ENCODE measurements around the gene CGRRF1.
A peak's percentile ranks its signal among the peaks of the same experiment; 100 is the strongest.

CGRRF1 gene

GRCh38 chr14:54481695-54482094 lies 28.0 kb upstream of the CGRRF1 start:
- H3K4me3 ChIP-seq: no peak overlapping the region
- DNase-seq (ENCODE audit: low spot score): no peak
- TF ChIP-seq, protein P1, sequence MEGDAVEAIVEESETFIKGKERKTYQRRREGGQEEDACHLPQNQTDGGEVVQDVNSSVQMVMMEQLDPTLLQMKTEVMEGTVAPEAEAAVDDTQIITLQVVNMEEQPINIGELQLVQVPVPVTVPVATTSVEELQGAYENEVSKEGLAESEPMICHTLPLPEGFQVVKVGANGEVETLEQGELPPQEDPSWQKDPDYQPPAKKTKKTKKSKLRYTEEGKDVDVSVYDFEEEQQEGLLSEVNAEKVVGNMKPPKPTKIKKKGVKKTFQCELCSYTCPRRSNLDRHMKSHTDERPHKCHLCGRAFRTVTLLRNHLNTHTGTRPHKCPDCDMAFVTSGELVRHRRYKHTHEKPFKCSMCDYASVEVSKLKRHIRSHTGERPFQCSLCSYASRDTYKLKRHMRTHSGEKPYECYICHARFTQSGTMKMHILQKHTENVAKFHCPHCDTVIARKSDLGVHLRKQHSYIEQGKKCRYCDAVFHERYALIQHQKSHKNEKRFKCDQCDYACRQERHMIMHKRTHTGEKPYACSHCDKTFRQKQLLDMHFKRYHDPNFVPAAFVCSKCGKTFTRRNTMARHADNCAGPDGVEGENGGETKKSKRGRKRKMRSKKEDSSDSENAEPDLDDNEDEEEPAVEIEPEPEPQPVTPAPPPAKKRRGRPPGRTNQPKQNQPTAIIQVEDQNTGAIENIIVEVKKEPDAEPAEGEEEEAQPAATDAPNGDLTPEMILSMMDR (IDR thresholded peaks at IDR 0.05): no peak
- no peak overlapping the region for H3K27ac ChIP-seq

DNA sequence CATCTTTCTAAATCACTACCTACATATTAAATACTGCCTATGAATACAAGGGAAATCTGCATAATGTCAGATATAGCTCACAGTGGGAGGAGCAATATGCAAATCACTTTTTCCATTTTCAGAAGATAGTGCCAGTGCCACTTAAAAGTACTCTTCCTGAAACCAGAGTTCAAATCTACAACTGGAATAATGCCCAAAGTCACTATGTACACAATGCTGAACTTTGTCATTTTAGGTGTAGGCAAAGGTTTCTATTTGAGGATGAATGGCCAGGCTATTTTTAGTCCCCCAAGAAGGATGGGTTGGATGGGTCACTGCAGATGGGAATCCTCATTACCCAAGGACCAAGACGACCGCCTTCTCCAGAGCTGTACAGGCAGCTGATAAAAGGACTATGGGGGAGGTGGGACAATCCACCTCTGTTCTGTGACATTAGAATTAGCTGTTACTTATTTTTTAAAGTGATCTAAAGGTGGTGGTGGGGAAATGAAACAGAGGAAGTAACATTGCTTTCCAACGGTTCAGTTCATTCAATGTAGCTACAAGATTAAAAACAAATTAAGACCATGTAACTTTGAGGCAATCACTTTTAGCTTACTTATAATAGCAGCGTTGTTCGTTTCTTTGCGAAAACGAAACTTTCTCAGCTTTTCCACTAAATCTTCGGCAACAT lies 26.5 kb upstream of the CGRRF1 start:
- H3K27ac ChIP-seq: no peak overlapping the region
- TF ChIP-seq, protein P1 (IDR thresholded peaks at IDR 0.05): no peak
- no peak for DNase-seq (ENCODE audit: low spot score)
- no peak overlapping the region for H3K4me3 ChIP-seq

GRCh38 chr14:54483846-54484245 lies 25.9 kb upstream of the CGRRF1 start:
- TF ChIP-seq, protein P1 (IDR thresholded peaks at IDR 0.05): no peak
- no peak for DNase-seq (ENCODE audit: low spot score)
- Histone ChIP-seq H3K4me3 (no peak overlapping the region), H3K27ac (no peak overlapping the region)

- TF ChIP-seq, protein P1 (IDR thresholded peaks at IDR 0.05): no peak
- H3K4me3 ChIP-seq: no peak overlapping the region
- DNase-seq (ENCODE audit: low spot score): no peak
- no peak overlapping the region for H3K27ac ChIP-seq
Observed at GRCh38 chr14:54486685-54487084, 23.0 kb upstream of the CGRRF1 start.

DNA sequence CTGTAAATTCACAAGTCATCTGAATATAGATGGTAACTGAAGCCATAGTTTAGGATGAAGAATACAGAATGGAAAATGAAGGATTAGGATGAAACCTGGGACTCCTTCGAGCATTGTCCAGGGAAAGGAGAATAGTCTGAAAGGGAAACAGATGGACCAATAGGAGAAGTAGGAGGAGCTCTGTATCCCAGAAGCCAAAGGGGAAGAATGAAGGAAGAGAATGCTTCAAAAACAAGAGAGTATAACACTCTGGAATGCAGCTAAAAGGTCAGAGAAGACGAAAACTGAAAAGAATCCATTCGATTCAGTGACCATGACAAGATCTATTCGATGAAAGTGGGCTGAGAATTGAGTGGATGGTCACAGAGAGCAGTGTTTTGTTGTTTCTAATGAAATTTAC lies 21.9 kb upstream of the CGRRF1 start:
- Histone ChIP-seq H3K27ac (peak overlapping the region; percentile 93 to 98), H3K4me3 (peak overlapping the region; percentile 98)
- TF ChIP-seq, protein P1 (IDR thresholded peaks at IDR 0.05): no peak
- DNase-seq (ENCODE audit: low spot score): no peak

- TF ChIP-seq, protein P1 (IDR thresholded peaks at IDR 0.05): no peak
- no peak for DNase-seq (ENCODE audit: low spot score)
- Histone ChIP-seq H3K4me3 (peak overlapping the region; percentile 98), H3K27ac (peak overlapping the region; percentile 93 to 98)
Observed at GRCh38 chr14:54488318-54488645, 21.4 kb upstream of the CGRRF1 start.

- H3K27ac ChIP-seq: peak within 1 kb of the TSS; percentile 93 to 98
- peak; percentile 95 for DNase-seq (ENCODE audit: low spot score)
- H3K4me3 ChIP-seq: peak within 1 kb of the TSS; percentile 98
- TF ChIP-seq, protein P1 (IDR thresholded peaks at IDR 0.05): no peak
Observed at GRCh38 chr14:54488646-54489317, 20.9 kb upstream of the CGRRF1 start, which contains the start of gene GMFB. Gene GMFB (minus strand): TSS chr14:54488980. CDS start chr14:54488927, 53 bp downstream.
